ENCODE measurements around the gene STOX2.

DNA sequence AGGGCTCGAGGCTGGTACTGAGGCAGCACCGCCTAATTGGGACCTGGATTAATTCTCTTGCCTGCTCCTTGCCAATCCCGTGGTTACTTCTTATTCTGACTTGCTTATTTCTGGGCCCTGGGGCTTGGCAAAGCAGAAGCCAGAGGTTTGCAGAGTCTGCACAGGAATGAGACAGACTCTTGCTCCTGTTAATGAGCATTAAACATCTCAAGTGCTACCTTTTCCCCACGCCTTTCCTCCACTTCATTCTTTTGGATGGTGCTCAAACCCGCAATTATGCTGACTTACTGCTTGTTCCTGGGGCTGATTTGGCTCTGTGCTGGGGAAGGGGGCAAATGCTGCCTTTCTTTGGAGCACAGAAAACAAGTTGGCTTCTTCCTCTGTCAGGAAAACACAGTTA, 16.5 kb upstream of the STOX2 start:
- TF ChIP-seq EZH2phosphoT487 (IDR thresholded peaks at IDR 0.05; ENCODE audit: borderline replicate concordance, low read length) = no peak
- TF ChIP-seq, protein P1, sequence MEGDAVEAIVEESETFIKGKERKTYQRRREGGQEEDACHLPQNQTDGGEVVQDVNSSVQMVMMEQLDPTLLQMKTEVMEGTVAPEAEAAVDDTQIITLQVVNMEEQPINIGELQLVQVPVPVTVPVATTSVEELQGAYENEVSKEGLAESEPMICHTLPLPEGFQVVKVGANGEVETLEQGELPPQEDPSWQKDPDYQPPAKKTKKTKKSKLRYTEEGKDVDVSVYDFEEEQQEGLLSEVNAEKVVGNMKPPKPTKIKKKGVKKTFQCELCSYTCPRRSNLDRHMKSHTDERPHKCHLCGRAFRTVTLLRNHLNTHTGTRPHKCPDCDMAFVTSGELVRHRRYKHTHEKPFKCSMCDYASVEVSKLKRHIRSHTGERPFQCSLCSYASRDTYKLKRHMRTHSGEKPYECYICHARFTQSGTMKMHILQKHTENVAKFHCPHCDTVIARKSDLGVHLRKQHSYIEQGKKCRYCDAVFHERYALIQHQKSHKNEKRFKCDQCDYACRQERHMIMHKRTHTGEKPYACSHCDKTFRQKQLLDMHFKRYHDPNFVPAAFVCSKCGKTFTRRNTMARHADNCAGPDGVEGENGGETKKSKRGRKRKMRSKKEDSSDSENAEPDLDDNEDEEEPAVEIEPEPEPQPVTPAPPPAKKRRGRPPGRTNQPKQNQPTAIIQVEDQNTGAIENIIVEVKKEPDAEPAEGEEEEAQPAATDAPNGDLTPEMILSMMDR (IDR thresholded peaks at IDR 0.05; ENCODE audit: low read depth, low read length, poor library complexity, severe bottlenecking) = no peak

Data from DOHH2 (cell line).